Inflammatory macrophage (primary cell): ENCODE results near the gene SERPINC1.
"Not testable (repeated sequence)": the region's sequence is repeated elsewhere in the genome, so short reads cannot be mapped to it uniquely, and the experiment has no call there.

Experiments
- DNase-seq, 2 donors: peaks; one replicate each; pipeline ENCODE4 v3.0.0-alpha.2; 2020 to 2022

The SERPINC1 gene

GRCh38 chr1:173889885-173890284 is 27.2 kb downstream of the SERPINC1 start:
- no peak for DNase-seq

- DNase-seq, result no peak
Measured at GRCh38 chr1:173888749-173889148, 28.4 kb downstream of the SERPINC1 start.

GRCh38 chr1:173887627-173888026 is 29.5 kb downstream of the SERPINC1 start:
- DNase-seq, result no peak

- DNase-seq, result no peak
Measured at GRCh38 chr1:173886746-173887611, 30.1 kb downstream of the SERPINC1 start.

GRCh38 chr1:173884701-173885100 is 32.4 kb downstream of the SERPINC1 start:
- DNase-seq, result no peak

- DNase-seq, result not testable (repeated sequence)
Measured at GRCh38 chr1:173881117-173881516, 36.0 kb downstream of the SERPINC1 start.

GRCh38 chr1:173878251-173878650 is 38.9 kb downstream of the SERPINC1 start:
- DNase-seq, result no peak

- no peak for DNase-seq
Measured at GRCh38 chr1:173876732-173877131, 40.4 kb downstream of the SERPINC1 start.

GRCh38 chr1:173871500-173871899 is 45.6 kb downstream of the SERPINC1 start:
- no peak for DNase-seq

GRCh38 chr1:173871091-173871490 is 46.0 kb downstream of the SERPINC1 start:
- DNase-seq, result no peak

- no peak for DNase-seq
Measured at GRCh38 chr1:173870252-173871075, 46.7 kb downstream of the SERPINC1 start.

- DNase-seq, result peak; percentile 27 to 49
Measured at GRCh38 chr1:173869021-173869359, 48.1 kb downstream of the SERPINC1 start.

GRCh38 chr1:173868266-173869020 is 48.7 kb downstream of the SERPINC1 start, which contains the start of gene ZBTB37:
Gene ZBTB37 (plus strand): TSS chr1:173868380. CDS start chr1:173870226, 1,846 bp downstream.
- DNase-seq, result peak in 1 of 2 donors; percentile 74

GRCh38 chr1:173867753-173868265 is 49.3 kb downstream of the SERPINC1 start, which contains the start of gene GAS5:
Gene GAS5 (minus strand): TSS chr1:173867989.
- peak; percentile 99 for DNase-seq

GRCh38 chr1:173867141-173867752 is 49.9 kb downstream of the SERPINC1 start:
- no peak for DNase-seq

- DNase-seq, result no peak
Measured at GRCh38 chr1:173866413-173867115, 50.6 kb downstream of the SERPINC1 start.

- no peak for DNase-seq
Measured at GRCh38 chr1:173865468-173866164, 51.5 kb downstream of the SERPINC1 start.

- DNase-seq, result no peak
Measured at GRCh38 chr1:173864179-173864867, 52.8 kb downstream of the SERPINC1 start.

GRCh38 chr1:173863224-173864161 is 53.6 kb downstream of the SERPINC1 start:
- DNase-seq, result no peak
